Right lung (tissue), 5 donors: ENCODE data around the gene NAPA. TPM values are rescaled to one million over a fixed set of nuclear protein-coding genes. Genes with fewer than 3 reads are reported as not detected.

Source experiments
- DNase-seq, 2 donors: peaks; one replicate each; pipeline ENCODE4 v3.0.0-alpha.2; 2013
- polyA plus RNA-seq, 5 donors: library from polyadenylated mRNA; unstranded; fragments of 120-200 nt; gene quantifications; one replicate each; pipeline versions ENCODE4 v1.2.1 to v1.2.3, GENCODE V29; 2013; ENCODE audit warnings: inconsistent platforms in 1 of 5, low replicate concordance in 1 of 5; ENCODE audit not compliant: insufficient read length in 5 of 5, insufficient read depth in 1 of 5

NAPA gene
- polyA plus RNA-seq, 5 donors, result 107 to 155 (median 119) TPM

DNA sequence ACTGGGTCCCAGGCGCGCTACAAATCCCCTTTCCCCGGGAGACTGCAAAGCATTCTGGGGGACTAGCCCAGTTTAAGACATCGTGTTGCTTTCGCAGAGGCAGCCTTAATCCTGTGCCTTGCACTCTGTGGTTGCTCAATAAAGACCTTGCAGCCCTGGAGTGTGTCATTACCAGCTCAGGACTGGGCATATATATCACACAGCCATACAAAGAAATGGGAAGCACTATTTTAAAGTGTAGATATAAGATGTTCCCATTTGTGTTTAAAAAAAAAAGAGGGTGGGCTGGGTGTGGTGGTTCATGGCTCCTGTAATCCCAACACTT lies 11.1 kb downstream of the NAPA start:
- no peak for DNase-seq

DNA sequence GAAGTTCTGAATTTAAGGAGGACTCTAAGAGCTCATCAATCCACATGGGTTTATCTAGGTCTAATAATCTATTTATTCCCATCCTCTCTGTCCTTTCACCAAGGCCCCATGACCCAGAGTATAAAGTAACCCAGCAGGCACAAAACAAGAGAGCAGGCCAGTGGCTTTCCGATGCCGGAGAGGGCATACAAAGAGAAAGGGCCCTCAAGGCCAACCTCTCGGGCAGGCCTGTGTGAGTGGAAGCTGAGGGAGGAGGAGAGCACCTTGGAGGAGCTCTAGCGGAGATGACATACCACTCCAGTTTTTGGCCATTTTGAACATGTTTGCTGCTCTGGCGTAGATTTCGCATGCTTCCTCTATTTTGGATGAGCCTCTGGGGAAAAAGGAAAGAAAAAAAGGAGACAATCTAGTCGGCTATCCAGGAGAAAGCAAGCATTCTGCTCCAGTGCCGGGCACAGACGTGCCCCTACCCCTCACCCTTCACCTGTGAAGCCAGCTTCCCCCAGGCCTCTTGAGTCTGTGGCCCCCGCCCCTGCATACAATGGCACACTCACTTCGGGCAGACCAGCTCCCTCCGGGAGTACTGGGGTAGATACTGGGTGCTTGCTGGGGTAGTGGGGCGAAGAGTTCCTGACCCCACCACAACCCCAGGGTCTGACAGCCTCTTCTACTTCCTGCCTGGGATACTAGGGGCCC lies 11.6 kb downstream of the NAPA start:
- DNase-seq, result no peak

DNA sequence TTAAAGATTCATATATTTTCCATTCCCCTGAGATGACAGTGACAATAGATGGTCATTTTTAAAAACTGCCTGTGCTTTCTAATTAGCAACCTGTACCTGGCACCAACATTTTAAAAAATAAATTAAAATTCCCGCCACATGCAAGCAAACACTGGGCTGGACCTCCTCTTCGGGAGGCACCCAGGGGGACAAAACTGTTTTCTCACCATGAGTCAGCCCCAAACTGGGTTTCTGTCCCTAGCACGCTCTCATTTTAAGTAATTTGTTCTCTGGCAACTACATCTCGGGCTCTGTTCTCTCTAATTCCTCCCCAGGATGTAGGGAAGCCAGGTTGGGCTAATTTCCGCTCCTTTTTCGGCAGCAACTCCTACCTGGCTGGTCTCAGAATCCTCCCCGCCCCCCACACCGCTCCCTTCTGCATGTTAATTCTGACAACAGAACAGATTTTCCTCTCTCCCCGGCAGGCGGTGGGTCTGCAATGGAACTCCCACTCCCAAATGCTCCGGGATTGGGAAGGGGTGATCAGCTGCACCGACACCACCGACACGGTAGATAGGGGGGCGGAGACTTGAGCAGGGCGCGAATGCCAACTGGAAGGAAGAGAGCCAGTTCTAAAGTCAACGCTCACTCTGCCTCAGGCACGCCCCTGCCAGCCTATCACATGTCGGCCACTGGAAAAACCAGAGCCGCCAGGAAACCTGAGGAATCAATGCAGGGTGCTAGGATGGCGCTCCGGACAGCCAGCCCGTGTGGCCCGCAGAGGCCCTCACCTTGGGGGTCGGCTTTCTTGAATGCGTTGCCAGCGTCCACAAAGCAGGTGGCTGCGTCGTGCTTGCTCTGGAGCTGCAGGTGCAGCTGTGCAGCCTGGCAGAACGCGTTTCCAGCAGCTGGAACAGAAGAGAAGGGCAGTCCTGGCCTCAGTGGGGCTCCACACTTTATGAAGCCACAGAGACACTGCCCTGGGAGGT lies 14.7 kb downstream of the NAPA start:
- DNase-seq, result no peak

DNA sequence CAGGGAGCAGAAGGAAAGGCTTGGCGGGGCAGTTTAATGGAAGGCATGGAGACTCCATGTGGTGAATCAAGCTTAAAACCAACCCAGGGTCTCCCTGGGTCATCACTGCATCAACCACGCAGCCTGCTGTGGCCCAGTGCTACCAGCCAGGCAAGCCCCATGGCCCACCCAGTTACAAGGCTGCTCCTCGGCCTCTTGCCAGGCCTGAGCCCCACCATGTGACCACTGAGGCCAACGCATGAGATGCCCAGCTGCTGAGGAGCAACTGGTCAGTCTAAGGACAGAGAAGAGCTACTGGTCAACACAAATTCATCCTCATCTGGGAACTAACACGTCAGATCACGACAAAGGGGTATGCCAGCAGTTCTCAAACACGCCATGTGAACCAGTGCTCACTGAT lies 15.5 kb downstream of the NAPA start:
- DNase-seq, result no peak

DNA sequence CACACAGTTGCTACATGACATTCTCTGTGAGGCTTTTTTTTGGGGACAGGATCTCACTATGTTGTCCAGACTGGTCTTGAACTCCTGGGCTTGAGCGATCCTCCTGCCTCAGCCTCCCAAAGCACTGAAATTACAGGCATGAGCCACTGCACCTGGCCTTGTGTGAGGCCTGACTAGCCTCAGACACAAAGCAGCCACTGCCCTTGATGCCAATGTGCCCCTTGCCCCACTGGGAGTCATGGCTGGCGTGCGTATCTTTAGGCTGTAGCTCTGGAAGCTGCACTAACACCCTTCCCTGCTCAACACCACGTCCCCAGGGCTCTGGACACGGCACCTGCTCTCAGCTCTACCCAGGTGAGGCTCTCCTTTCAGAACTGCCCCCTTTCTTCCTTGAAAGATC lies 16.3 kb downstream of the NAPA start:
- no peak for DNase-seq

DNA sequence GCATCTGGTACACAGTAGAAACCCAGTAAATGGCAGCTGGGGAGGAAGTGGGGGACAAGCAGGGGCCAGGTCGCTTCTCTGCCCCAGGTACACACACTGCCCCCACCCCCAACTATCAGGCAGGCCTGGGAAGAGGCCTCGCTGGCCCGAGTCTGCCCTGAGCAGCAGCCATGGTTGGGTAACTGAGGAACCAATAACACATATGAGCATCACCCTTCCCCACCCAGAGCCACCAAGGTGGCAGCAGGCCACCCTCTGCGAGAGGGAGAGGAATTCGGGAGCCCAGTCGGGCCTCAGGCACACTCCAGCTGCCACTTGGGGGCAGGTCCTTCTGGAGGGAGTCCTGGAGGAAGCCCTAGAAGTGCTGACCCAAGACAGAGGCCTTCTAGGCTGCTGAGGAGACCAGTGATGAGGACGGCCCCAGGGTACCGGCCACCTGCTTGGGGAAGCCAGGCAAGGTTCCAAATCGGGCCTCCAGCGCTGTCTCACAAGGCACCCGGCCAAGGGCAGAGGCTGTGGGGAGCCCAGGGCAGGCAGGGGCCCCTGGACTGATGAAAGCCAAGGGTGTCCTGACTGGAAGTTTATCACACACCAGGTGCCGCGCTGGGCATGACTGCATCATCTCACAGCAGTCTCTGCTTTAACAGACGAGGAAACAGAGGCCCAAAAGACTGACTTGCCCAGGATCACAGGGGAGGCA lies 16.9 kb downstream of the NAPA start:
- DNase-seq, result no peak

DNA sequence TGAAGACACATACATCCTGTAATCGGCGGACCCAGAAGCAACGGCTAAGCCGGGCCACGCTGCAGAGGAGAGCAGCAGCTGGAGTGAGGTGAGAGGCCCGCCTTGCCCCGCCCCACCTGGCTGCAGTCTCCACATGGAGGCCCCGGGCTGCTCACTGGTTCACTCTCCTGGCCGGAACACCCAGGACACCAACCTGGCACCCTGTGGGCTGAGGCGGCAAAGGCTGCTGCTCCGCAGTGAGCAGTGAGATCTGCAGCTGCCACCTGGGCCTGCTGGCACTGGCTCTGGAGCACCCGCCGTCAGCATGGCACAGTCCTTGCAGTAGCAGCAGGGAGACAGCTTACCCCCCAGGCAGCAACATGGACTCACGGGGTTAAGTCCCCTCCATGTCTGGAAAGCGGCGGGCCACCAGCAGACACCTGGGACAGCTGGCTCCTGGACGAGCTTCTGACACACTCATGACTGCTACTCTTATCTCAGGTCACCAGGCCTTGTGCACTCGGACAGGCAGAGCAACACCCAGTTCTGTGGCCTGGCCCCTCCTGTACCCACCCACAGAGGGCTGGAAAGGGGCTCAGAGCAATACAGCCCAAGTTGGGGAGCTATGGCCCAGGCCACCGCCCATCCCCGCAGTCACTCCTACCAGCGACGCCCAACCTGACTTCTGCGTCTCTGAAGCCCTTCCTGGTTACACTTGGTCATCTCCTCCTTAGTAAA lies 17.7 kb downstream of the NAPA start:
- DNase-seq, result no peak

DNA sequence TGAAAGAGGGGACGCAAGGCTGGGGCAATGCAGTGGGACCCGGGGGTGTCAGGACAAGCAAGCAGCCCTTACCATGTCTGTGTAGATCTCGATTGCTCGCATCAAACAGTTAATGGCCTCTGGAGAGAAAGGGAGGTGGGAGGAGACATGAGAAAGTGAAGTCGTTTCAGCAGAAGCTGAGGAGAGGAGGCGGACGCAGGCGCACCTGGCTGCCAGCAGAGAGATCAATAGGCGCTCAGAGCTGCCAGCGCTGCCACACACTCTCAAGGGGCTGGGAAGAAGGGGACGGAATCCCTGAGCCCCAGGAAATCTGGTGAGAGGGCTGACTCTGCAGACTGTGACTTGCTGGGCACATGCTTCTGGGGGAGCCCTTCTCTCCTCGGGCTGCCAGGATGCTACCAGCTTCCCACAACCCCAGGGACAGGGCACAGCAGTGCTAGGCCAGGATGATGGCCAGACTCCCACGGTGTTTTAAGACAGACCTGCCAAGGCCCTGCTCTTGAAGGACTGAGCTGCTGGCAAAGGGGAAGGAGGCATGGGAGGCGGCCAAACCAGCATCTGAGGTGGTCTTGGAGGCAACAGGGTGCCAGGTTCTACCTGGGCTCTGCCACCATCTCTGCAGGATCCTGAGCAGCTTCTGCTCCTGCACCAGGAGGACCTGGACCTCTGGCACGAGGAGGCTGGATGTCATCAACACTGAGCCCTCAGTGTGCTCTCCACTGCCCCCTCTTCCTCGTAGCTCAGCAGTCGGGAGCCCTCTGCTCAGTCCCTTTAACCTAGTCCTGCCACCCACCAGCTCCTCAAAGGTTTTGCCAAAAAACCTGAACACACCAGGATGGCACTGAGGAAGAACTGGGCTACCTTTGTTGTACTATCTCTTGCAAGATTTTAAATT lies 19.1 kb downstream of the NAPA start:
- no peak for DNase-seq

DNA sequence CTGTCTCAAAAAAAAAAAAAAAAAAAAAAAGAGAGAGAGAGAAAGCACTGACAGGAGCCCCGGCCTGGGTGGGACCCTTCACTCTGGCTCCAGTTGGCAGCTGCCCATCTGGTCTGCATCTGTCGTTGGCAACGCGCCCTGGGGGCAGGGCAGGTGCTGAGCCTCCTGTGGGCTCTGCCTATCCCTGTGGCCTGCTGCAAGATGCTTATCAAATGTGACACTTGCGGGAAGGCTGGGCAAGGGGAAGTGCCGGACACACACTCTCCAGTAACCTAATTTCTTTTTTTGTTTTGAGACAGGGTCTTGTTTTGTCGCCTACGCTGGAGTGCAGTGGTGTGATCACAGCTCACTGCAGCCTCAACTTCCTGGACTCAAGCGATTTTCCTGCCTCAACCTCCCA lies 20.1 kb downstream of the NAPA start:
- DNase-seq, result no peak

DNA sequence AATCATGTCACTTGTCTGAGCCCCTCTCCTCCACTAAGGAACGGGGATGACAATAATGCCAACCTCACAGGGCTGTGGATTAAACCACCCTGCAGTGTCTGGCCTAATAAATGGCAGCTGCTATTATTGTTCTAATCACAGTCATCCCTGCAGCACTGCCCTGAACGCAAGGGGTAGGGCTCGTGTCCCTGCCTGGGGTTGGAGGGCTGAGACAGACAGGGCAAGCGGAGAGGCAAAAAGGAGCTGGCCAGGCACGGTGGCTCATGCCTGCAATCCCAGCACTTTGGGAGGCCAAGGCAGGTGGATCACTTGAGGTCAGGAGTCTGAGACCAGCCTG lies 20.7 kb downstream of the NAPA start:
- DNase-seq, result no peak

DNA sequence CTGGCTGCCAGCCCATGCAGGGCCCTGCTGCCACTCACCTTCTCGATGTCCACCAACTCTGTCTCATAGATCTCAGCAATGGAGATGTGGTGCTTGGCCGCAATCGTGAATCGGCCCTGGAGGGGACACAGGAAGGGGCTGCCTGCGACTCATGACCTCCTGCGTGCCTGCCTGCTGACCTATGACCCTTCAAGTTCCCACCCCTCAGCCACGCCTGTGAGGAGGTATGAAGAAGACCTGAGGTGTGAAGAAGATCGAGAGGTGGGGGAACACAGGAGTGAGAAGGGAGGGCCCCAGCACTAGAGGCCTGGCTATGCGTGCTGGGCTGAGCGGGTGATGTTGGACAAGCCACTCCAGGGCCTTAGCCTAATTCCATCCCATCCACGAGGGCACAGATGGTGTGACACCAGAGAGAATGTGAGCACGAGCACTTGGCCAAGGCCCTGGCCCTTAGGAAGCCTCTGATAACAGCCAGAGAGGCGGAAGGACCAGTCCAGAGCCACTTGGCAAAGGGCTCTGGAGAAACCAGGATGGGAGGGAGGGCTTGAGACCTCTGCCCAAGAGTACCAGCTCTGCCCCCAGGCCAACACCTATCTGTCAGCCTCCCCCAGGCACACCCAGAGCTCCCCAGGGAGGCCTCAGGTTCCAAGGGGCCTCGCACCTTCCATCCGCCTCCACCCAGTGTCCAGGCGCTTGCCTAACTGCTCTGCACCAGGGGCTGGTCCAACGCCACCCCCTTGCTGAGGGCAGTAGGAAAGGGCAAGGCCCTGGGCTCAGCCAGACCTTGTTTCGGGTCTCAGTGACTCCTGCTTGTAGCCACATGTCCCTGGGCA lies 21.3 kb downstream of the NAPA start:
- DNase-seq, result no peak

DNA sequence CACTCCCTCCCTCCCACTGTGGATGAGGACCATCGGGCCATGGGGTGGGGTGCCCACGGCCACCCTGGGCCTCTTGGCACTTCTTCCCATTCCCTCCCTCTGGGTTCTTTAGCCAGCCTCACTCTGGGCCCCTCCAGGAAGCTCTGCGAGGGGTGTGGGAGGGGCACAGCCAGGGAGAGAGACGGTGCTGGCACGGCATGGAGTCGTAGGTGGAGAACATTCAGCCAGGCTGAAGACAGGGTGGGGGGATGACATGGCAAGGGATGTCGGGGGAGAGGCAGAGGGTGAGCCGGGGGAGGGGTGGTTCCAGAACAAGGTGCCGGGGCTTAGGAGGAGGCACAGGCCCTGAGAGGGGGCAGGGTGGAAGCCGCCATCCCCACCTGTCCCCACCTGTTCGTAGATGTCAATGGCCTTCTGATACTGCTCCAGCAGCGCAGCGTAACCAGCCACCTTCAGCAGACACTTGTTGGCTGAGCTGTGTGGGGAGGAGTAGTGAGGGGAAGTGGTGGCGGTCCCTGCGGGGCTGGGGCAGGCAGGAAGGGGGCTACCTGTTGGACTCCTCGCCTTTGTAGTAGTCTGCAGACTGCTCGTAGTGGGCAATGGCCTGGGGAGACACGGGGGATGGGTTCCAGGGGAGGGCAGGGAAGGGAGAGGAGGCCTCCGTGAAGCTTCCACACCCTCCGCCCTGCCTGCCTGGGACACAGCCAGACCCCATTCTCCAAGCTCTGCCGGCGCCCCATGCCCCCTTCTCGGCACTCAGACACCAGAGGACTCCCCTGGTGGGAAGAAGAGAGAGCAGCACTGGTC lies 22.1 kb downstream of the NAPA start:
- no peak for DNase-seq

DNA sequence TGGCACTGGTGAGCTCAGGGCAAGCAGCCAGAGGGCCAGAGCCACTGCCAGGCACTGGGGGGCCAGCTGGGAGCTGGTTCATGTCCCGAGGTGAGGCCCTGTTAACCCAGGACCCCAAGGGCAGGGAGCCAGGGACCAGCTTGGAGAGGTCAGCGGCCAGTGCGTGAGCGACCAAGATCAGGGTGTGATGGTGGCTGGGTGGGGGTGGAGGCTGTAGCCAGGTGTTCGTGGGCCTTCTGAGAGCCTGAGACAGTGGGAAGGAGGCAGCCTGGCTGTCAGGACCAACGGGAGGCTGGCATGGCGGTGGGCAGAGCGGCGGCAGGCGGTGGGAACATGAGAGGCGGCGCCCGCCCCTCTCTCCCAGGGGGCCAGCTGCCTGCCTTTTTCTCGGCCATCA lies 22.7 kb downstream of the NAPA start:
- no peak for DNase-seq

DNA sequence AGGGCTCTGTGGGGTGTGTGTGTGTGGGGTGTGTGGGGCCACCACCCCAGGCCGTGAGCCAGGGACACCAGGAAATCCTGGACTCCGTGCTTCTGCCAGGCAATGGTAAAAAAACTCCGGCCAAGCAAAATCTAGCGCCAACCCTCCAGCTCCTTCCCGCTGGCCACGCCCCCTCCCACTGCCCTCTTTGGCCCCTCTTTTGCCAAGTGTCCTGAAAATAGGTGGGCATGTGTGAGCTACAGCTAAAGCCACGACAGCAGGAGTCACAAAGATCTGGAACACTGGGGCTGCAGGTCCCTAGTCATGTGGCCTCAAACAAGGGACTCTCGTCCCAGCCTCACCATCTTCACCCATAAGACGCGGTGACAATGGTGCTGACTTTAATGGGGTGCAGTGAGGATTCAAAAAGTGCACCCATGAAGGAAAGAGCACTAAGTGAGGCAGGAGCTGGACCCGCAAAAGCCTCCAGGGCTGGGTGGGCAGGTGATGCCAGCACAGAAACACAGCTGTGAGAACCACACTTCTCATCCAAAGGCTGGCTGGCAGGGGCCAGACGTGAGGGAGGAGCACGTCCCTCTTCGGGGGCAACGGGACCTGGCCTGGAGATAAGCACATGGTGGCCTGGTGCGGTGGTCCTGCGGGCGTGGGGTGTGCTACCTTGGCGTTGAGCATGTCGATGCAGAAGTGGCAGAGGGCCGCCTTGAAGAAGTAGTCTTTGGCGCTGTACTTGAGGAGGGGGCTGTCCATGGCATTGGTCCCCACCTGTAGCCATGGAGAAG lies 23.3 kb downstream of the NAPA start:
- DNase-seq, result no peak

DNA sequence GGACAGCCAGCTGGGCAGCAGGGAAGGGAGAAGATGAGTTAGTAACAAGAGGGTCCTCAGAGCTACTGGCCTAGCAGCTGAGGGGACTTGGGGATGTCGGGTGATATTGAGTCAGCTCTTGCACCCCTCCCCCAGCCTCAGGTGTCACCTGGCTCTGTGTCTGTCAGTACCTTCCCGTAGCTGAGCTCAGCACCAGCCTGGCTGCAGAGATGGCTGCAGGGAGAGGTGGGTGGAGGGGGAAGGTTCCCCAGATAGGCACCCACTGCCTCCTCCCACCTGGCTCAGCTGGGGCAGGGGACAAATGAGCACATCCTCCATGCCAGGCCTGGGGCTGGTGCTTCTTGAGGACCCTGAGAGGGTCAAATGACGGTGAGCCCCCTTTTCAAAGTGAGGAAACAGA lies 24.0 kb downstream of the NAPA start:
- DNase-seq, result no peak

DNA sequence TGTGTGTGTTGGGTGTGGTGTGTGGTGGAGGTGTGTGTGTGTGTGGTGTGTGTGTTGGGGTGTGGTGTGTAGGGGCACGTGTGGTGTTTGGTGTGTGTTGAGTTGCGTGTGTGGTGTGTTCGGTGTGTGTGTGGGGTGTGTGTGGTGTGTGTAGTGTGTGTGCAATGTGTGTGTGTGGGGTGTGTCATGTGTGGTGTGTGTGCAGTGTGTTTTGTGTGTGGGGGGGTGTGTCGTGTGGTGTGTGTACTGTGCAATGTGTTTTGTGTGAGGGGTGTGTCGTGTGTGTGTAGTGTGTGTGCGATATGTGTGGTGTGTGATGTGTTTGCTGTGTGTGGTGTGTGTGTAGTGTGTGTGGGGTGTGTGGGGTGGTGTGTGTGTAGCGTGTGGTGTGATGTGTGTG lies 24.8 kb downstream of the NAPA start:
- DNase-seq, result no peak

DNA sequence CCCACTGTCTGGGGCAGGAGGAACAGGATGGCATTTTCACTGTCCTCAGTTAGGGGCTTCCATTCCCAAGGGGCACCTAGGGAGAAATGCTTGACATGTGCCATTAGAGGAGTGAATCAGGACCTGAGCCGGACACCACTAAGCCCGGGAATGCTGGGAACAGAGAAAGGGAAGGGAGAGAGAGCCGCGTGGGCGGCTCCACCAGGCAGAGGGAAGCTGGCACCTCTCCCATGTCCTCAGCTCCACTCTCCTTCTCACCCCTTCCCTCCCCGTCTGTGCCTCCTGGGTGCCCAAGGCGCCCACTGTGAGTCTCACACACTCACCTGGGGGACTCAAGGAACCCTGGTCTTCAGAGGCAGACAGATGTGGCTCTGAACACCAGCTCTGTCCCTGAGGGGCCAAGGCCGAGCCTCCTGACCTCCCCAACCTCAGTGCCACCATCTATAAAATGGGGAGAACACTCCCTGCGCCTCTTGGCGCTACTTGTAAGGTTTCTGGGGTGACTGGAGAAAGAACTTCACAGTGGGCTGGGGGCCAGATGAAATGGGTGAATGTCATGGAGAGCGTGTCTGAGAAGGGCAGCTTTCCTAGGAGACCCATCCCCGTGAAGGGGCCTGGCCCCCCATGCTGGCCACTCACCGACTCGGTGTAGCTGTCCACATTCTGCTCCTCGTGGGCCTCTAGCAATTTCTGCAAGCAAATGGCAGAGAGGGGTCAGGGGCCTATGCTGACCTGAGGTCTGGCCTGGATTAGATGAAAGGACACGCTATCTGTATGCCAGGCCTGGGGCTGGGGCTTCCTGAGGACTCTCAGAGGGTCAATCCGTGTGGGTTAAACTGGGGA lies 25.6 kb downstream of the NAPA start:
- no peak for DNase-seq
